Measurements from ENCODE around the gene NCAM1. TPM values are rescaled to one million over a fixed set of nuclear protein-coding genes. Genes with fewer than 3 reads are reported as not detected.

Gene NCAM1
- polyA plus RNA-seq, 1 donor (not counting 4 experiments of a cell fraction or from before 2014, with no cell fraction given), result 0.04 TPM

GRCh38 chr11:112971195-112971594 lies 10.0 kb downstream of the NCAM1 start:
- H3K27me3 ChIP-seq (ENCODE audit: control insufficient read depth, extremely low read depth, insufficient read depth, low read length), result peaks cover 4% of the 10 kb centered on the region
- no peaks in the 10 kb centered on the region for H3K79me2 ChIP-seq (ENCODE audit: control insufficient read depth, insufficient read depth, low read length)
- H2AFZ ChIP-seq (ENCODE audit: control insufficient read depth, low read length), result no peak overlapping the region
- no peaks in the 10 kb centered on the region for H3K4me1 ChIP-seq (ENCODE audit: control insufficient read depth, extremely low read depth, insufficient read depth, low read length)
- dilution Hi-C loops (cut with MboI; ENCODE audit: extremely low pct_ligation_motif_present, low sequenced_read_pairs), result no loop called here
- H4K20me1 ChIP-seq (ENCODE audit: control insufficient read depth, extremely low read depth, insufficient read depth, low read length), result no peaks in the 10 kb centered on the region
- TF ChIP-seq EZH2 (IDR thresholded peaks at IDR 0.05; ENCODE audit: low read length) (no peak), CTCF (optimal IDR thresholded peaks at IDR 0.05 in 1 of 3, IDR thresholded peaks at IDR 0.05 in 1 of 3, conservative IDR thresholded peaks at IDR 0.05 in 1 of 3; ENCODE audit: extremely low read depth in 1 of 3, insufficient read depth in 2 of 3, low read length in 3 of 3) (no peak)
- no peak overlapping the region for H3K4me2 ChIP-seq (ENCODE audit: control insufficient read depth, extremely low read depth, insufficient read depth, low read depth, low read length)
- H3K36me3 ChIP-seq (ENCODE audit: control insufficient read depth in 2 of 2, extremely low read depth in 1 of 2, insufficient read depth in 2 of 2, low read length in 2 of 2), result no peaks in the 10 kb centered on the region
- no peaks in the 10 kb centered on the region for H3K9me3 ChIP-seq (ENCODE audit: control insufficient read depth, low read depth, low read length)
- no peak overlapping the region for H3K27ac ChIP-seq (ENCODE audit: control insufficient read depth, insufficient read depth, low read length)
- DNase-seq (ENCODE audit: low read depth, low spot score), result no peak
- H3K4me3 ChIP-seq (ENCODE audit: control insufficient read depth in 2 of 3, extremely low read depth in 1 of 3, insufficient read depth in 2 of 3, low read depth in 1 of 3, low read length in 3 of 3), result no peak overlapping the region
- no peak for FAIRE-seq
- H3K9me1 ChIP-seq (ENCODE audit: control insufficient read depth, extremely low read depth, insufficient read depth, low read length), result no peaks in the 10 kb centered on the region
- H3K9ac ChIP-seq (ENCODE audit: control insufficient read depth, extremely low read depth, insufficient read depth, low read length), result no peak overlapping the region

GRCh38 chr11:112971827-112972226 lies 10.6 kb downstream of the NCAM1 start:
- H3K4me2 ChIP-seq (ENCODE audit: control insufficient read depth, extremely low read depth, insufficient read depth, low read depth, low read length), result no peak overlapping the region
- dilution Hi-C loops (cut with MboI; ENCODE audit: extremely low pct_ligation_motif_present, low sequenced_read_pairs), result no loop called here
- no peak overlapping the region for H3K9ac ChIP-seq (ENCODE audit: control insufficient read depth, extremely low read depth, insufficient read depth, low read length)
- no peaks in the 10 kb centered on the region for H3K9me3 ChIP-seq (ENCODE audit: control insufficient read depth, low read depth, low read length)
- H3K27ac ChIP-seq (ENCODE audit: control insufficient read depth, insufficient read depth, low read length), result no peak overlapping the region
- H2AFZ ChIP-seq (ENCODE audit: control insufficient read depth, low read length), result no peak overlapping the region
- no peaks in the 10 kb centered on the region for H3K36me3 ChIP-seq (ENCODE audit: control insufficient read depth in 2 of 2, extremely low read depth in 1 of 2, insufficient read depth in 2 of 2, low read length in 2 of 2)
- FAIRE-seq (no peak), DNase-seq (ENCODE audit: low read depth, low spot score) (no peak)
- H3K79me2 ChIP-seq (ENCODE audit: control insufficient read depth, insufficient read depth, low read length), result no peaks in the 10 kb centered on the region
- H3K4me1 ChIP-seq (ENCODE audit: control insufficient read depth, extremely low read depth, insufficient read depth, low read length), result no peaks in the 10 kb centered on the region
- no peak overlapping the region for H3K4me3 ChIP-seq (ENCODE audit: control insufficient read depth in 2 of 3, extremely low read depth in 1 of 3, insufficient read depth in 2 of 3, low read depth in 1 of 3, low read length in 3 of 3)
- H3K27me3 ChIP-seq (ENCODE audit: control insufficient read depth, extremely low read depth, insufficient read depth, low read length), result peaks cover 3% of the 10 kb centered on the region
- H3K9me1 ChIP-seq (ENCODE audit: control insufficient read depth, extremely low read depth, insufficient read depth, low read length), result no peaks in the 10 kb centered on the region
- TF ChIP-seq EZH2 (IDR thresholded peaks at IDR 0.05; ENCODE audit: low read length), result no peak
- TF ChIP-seq CTCF (optimal IDR thresholded peaks at IDR 0.05 in 1 of 3, IDR thresholded peaks at IDR 0.05 in 1 of 3, conservative IDR thresholded peaks at IDR 0.05 in 1 of 3; ENCODE audit: extremely low read depth in 1 of 3, insufficient read depth in 2 of 3, low read length in 3 of 3), result no peak
- no peaks in the 10 kb centered on the region for H4K20me1 ChIP-seq (ENCODE audit: control insufficient read depth, extremely low read depth, insufficient read depth, low read length)
